ACHN (cell line): ENCODE data around the gene HOXD1.

Experiments used
- DNase-seq: peaks from one replicate; pipeline ENCODE4 v3.0.0-alpha.2; 2015
- in situ Hi-C: cut with HindIII; loops from 2 replicates; pipeline ENCODE4 v1.10.0; 2017; ENCODE audit warnings: low sequenced_read_pairs, low pct_ligation_motif_present, low pct_unique_long_range_greater_than_20kb

HOXD1 gene

DNA sequence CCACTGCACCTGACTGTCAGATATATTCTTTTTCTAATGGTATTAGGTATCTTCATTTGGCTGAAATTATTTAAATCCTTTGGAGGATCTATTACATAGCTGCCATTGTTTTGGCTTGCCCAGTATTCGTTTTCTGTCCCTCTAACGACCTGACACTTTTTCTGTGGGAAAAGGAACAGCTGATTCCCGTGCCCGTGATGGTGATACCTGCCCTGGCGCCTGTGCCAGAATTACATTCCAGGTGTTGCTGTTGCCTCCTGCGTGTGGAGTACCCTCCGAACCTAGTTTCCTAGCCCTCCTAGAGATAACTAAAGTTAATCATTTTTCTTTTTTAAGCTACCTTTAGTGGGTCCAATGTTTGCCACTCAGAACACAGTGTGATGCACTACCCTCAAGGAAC is 14.0 kb downstream of the HOXD1 start:
- DNase-seq = no peak
- in situ Hi-C loops = no loop called here

- DNase-seq = no peak
- in situ Hi-C loops = no loop called here
These were observed 16.7 kb downstream of the HOXD1 start for GRCh38 chr2:176205126-176205525.

DNA sequence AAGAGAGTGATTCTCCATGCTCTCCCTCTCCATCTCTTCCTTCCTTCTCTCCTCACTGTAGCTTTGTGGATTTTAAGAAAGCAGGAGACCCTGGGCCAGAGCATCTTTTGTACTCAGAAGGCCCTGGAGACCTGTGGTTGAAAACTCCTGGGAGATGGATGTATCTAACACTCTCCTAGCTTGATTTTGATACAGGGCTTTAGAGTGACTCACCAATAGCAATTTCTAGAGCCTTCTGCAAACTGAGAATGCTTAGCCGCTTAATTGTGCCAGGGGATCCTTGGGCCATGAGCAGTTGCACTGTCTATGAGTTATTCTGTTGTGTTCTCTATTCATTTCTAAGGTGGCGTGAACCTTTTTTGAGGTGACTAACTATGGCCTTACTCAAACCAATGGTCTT is 17.7 kb downstream of the HOXD1 start:
- no peak for DNase-seq

DNA sequence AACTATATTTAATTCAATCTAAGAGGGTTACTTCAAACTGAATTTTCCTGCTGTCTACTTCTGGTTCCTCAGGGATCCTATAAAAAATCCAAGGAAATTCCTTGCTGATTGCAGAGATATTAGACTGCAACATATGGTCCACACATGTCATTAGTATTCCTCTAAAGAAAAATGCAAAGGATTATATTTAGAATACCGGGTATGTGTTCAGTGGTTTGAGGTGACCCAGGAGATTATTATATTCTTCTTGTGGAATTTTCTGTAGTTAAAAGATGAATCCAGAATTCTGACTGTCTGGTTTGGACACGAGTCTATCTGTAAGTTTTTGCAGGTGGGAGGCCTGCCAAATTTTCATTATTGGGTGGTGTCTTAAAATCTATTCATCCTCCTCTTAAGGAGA is 18.2 kb downstream of the HOXD1 start:
- in situ Hi-C loops = no loop called here
- DNase-seq = no peak

More for the DNA sequence above, 17.7 kb downstream of the HOXD1 start:
- in situ Hi-C loops = no loop called here

DNA sequence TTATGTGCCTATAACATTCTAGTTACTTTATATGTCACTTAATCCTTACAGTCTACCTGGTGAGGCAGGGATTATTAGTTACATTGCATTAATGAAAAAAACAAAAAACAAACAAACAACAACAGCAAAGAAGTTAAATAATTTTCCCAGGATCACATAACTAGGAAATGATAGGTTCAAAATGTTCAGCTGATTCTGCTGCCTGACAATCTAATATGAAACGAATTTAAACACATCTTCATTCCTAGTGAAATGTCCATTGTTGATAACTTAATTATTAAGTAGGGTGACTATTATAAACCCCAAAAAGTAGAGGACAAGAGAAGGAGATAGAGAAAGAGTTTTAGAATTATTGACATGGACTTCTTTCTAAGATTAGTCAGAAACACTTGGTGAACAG is 22.6 kb downstream of the HOXD1 start:
- no peak for DNase-seq
- in situ Hi-C loops = no loop called here

DNA sequence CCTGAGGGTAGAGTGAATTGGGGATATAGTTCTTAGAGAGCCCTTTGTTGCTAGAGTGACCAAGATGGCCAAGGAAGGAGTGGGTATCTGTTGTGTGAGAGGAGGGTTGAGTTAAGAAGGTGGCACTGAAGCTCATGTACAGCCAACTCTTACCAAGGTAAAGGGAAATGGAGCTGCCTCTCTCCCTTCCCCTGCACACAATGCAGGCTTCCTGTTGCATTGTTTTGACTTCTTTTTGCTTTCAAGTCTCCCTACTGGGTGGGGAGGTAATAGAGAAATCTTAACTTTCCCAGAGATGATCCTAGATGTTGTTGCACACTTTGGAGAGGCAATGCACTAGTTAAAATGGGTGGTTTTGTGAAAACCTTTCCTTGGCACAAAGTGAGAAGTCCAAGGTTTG is 23.8 kb downstream of the HOXD1 start:
- in situ Hi-C loops = no loop called here
- DNase-seq = no peak

DNA sequence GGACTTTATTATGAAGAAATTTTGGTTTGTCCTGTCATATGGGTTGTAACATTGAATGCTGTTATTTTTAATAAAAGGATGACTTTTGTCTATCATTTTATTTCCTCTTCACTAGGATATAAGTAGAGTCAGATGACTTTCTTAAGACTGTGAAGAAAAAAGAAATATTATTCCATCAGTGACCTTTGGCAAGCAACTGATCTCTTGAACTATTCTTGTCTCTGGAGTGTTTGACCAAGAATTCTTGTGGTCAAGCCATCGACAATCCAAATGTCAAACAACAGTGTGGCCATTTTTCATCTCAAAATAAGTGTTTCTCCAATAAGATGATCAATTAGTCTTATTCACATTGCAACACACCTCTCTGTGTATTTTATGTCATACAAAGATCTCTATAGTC is 24.9 kb downstream of the HOXD1 start:
- in situ Hi-C loops = no loop called here
- DNase-seq = no peak

GRCh38 chr2:176227874-176228273 is 39.4 kb downstream of the HOXD1 start:
- in situ Hi-C loops = no loop called here
- DNase-seq = no peak

- DNase-seq = no peak
- in situ Hi-C loops = no loop called here
These were observed 45.7 kb downstream of the HOXD1 start for GRCh38 chr2:176234156-176234555.

DNA sequence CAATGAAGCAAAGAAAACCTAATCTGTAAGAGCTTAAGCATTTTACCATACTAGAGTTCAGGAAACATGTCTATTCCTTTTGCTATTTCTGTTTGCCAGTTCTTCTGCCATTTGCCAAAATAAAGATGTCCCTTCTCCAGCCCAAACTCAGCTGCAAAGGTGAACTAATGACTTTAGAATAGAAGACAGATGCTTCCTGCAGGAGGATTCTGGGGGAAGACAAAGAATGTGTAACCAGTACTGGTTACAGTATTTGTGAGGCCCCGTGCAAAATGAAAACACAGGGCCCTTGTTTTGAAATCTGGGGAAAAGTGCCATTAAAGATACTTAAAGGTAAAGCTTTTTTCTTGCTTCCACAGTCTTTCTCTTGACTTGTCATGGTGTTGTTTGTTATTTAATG is 46.5 kb downstream of the HOXD1 start:
- DNase-seq = no peak
- in situ Hi-C loops = no loop called here

DNA sequence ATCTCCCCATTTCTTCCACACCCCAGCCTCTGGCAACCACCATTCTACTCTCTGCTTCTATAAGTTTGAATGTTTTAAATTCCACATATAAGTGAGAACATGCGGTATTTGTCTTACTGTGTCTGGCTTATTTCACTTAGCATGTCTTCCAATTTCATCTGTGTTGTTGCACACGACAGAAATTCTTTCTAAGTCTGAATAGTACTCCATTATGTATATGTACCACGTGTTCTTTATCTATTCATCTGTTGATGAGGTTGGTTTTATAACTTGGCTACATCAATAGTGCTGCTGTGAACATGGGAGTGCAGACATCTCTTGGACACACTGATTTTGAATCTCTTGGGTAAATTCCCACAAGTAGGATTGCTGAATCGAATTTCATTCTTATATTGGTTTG is 49.0 kb downstream of the HOXD1 start:
- in situ Hi-C loops = no loop called here
- no peak for DNase-seq

DNA sequence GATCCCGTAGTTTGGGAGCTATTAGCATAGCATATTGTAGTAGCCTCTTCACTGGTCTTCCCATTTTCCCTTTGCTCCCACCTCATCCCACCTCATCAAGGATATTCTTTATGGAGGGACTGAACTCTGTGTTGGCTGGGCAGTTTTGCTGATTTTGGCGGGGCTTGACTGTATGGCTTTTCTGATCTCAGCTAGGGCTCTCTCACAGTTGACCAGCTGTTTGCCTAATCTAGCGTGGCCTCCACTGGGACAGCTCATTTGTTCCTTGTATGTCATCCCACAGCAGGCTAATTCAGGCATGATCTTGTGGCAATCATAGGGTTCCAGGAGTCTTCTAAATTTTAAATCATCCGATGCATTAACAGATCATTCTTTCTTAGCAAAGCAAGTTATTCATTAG is 50.6 kb downstream of the HOXD1 start:
- in situ Hi-C loops = no loop called here
- DNase-seq = no peak

- DNase-seq = no peak
- in situ Hi-C loops = no loop called here
These were observed 51.8 kb downstream of the HOXD1 start for GRCh38 chr2:176240301-176240700.
